Progenitor cell of endocrine pancreas (in vitro differentiated cells): ENCODE data around the gene TFDP1. TPM values are rescaled to one million over a fixed set of nuclear protein-coding genes. Genes with fewer than 3 reads are reported as not detected.
A peak's percentile ranks its signal among the peaks of the same experiment; 100 is the strongest.

Experiments used
- DNase-seq: peaks from one replicate; pipeline ENCODE4 v3.0.0; 2021; ENCODE audit warnings: low spot score; ENCODE audit not compliant: unreplicated experiment
- H3K27ac Mint-ChIP-seq: 2 replicates; pipeline ENCODE4 v1.8.0; 2021; ENCODE audit warnings: mild to moderate bottlenecking, moderate library complexity, mixed read lengths
- H3K27me3 Mint-ChIP-seq: 2 replicates; pipeline ENCODE4 v1.8.0; 2021; ENCODE audit warnings: mixed read lengths
- H3K36me3 Mint-ChIP-seq: 2 replicates; pipeline ENCODE4 v1.8.0; 2022; ENCODE audit warnings: mixed read lengths; ENCODE audit not compliant: insufficient read depth
- H3K4me1 Mint-ChIP-seq: 2 replicates; pipeline ENCODE4 v1.8.0; 2021; ENCODE audit warnings: low read depth, mixed read lengths
- H3K4me3 Mint-ChIP-seq: 2 replicates; pipeline ENCODE4 v1.8.0; 2021; ENCODE audit warnings: low read depth, mild to moderate bottlenecking, moderate library complexity, mixed read lengths
- H3K9me3 Mint-ChIP-seq: 2 replicates; pipeline ENCODE4 v1.8.0; 2021; ENCODE audit warnings: low read depth, mixed read lengths
- total RNA-seq: library from RNA; stranded (reverse); gene quantifications from 2 replicates; pipeline ENCODE4 v1.2.1, GENCODE V29; 2021
- TF ChIP-seq, protein P1 (sequence below): fragments of 200-600 bp; sonication (generic); IDR thresholded peaks from one replicate; pipeline ENCODE4 v1.5.0; 2021; ENCODE audit warnings: antibody characterized with exemption, mild to moderate bottlenecking; ENCODE audit not compliant: unreplicated experiment

TFDP1 gene
- total RNA-seq, 1 donor from 2014 or later: 58.2 TPM

DNA sequence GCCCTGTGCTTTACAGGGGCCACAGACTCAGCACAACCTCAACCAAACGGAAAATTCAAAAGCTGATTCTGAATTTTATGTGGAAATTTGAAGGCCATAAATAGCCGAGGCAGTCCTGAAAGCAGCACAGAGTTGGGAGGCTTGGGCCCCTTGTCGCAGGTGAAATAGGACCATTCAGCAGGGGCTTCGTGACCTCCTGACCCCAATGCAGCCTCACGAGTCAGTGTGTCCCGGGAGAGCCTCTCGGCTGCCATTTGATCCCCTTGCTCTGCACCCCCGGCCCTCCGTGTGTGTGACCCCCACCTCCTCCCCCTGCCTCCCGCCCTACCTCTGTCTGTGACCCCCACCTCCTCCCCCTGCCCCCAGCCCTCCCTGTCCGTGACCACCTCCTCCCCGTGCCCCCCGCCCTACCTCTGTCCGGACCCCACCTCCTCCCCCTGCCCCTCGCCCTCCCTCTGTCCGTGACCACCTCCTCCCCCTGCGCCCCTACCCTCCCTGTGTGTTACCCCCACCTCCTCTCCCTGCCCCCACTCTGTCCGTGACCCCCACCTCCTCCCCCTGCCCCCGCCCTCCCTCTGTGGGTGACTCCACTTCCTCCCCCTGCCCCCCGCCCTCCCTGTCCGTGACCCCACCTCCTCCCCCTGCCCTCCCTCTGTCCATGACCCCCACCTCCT, 41.7 kb upstream of the TFDP1 start:
- peaks cover 35% of the 10 kb centered on the region for H3K4me1 Mint-ChIP-seq
- no peak for DNase-seq
- H3K4me3 Mint-ChIP-seq: no peak overlapping the region
- TF ChIP-seq, protein P1, sequence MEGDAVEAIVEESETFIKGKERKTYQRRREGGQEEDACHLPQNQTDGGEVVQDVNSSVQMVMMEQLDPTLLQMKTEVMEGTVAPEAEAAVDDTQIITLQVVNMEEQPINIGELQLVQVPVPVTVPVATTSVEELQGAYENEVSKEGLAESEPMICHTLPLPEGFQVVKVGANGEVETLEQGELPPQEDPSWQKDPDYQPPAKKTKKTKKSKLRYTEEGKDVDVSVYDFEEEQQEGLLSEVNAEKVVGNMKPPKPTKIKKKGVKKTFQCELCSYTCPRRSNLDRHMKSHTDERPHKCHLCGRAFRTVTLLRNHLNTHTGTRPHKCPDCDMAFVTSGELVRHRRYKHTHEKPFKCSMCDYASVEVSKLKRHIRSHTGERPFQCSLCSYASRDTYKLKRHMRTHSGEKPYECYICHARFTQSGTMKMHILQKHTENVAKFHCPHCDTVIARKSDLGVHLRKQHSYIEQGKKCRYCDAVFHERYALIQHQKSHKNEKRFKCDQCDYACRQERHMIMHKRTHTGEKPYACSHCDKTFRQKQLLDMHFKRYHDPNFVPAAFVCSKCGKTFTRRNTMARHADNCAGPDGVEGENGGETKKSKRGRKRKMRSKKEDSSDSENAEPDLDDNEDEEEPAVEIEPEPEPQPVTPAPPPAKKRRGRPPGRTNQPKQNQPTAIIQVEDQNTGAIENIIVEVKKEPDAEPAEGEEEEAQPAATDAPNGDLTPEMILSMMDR: no peak
- H3K36me3 Mint-ChIP-seq: peaks cover 39% of the 10 kb centered on the region
- H3K9me3 Mint-ChIP-seq: peaks cover 17% of the 10 kb centered on the region
- no peaks in the 10 kb centered on the region for H3K27me3 Mint-ChIP-seq
- H3K27ac Mint-ChIP-seq: no peak overlapping the region

DNA sequence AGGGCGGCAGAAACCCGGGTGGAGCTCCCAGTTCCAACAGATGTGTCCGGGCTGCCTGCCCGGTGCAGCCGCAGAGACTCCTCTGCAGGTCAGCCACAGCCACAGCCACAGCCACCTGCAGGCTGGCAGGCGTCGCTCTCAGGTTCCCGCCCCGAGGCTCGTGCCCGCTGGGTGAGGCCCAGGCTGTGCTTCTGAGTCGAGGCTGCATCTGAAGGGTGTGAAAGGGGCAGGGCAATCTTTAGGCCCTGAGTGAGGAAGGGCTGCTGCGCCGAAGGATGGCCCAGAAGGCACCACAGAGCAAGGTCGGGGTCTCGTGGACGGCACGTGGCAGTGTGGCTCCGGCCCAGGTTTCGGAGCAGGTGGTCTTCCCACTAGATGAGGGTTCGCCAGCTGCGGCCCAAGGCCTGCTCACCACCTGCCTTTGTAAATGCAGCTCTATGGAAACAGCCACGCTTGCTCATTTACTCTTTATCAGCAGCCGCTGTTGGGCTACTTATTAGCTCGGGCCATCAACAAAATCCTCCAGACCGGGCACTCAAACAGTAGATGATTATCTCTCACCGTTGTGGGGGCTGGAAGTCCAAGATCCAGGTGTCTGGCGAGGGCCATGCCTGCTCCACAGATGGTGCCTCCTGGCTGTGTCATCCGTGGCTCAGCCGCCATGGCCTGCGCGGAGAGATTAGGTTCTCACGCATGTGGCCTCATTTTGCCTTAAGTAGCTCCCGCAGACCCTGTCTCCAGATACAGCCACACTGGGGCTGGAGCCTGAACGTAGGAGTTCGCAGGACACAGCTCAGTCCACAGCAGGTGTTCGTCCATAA, 40.3 kb upstream of the TFDP1 start:
- Mint-ChIP-seq H3K27me3 (no peaks in the 10 kb centered on the region), H3K4me3 (peak overlapping the region; percentile 37), H3K36me3 (peaks cover 32% of the 10 kb centered on the region), H3K27ac (peak overlapping the region; percentile 93), H3K9me3 (peaks cover 17% of the 10 kb centered on the region), H3K4me1 (peaks cover 35% of the 10 kb centered on the region)
- TF ChIP-seq, protein P1: no peak
- DNase-seq: no peak

DNA sequence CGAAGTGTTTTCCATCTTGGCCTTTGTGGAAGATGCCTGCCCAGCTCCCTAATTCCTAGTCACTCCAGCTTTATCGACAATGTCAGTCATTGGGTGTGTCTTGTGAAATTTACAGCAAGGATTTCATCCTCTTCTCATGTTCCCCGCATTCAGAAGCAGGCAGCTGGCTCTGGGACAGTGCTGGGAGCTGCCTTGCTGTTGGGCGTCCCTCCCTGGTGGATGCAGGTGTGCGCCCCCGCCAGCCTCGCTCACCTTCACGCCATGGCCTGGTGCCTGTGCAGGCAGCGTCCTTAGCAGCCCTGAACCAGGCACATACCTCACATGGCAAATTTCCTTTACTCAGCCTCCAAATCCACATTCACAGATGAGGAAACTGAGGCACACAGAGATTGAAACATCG, 39.7 kb upstream of the TFDP1 start:
- TF ChIP-seq, protein P1: no peak
- Mint-ChIP-seq H3K9me3 (peaks cover 15% of the 10 kb centered on the region), H3K36me3 (peaks cover 28% of the 10 kb centered on the region), H3K4me1 (peaks cover 35% of the 10 kb centered on the region), H3K4me3 (peak overlapping the region; percentile 37), H3K27me3 (no peaks in the 10 kb centered on the region), H3K27ac (peak overlapping the region; percentile 93)
- DNase-seq: no peak

DNA sequence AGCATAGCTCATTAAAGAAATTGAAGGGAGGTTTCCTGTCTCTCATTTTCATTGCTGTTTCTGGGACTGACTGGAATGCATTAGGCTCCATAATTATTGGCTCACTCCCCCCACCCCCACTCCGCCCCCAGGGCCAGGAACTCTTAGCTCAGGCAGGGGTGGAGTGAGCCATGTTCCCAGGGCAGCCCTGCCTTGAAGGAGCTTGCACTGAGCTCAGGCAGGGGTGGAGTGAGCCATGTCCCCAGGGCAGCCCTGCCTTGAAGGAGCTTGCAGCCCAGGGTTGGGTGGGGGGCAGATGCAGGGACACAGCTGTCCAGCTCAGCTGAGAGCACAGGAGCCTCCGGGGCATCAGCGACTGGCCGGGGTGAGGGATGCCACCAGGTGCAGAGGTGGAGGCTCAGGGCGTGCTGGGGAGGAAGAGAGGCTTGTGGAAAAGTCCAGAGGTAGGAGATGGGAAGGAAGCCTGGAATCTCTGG, 39.1 kb upstream of the TFDP1 start:
- TF ChIP-seq, protein P1: no peak
- H3K4me3 Mint-ChIP-seq: no peak overlapping the region
- DNase-seq: no peak
- H3K4me1 Mint-ChIP-seq: peaks cover 37% of the 10 kb centered on the region
- no peaks in the 10 kb centered on the region for H3K27me3 Mint-ChIP-seq
- H3K36me3 Mint-ChIP-seq: peaks cover 22% of the 10 kb centered on the region
- peaks cover 9% of the 10 kb centered on the region for H3K9me3 Mint-ChIP-seq
- H3K27ac Mint-ChIP-seq: peak overlapping the region; percentile 93

DNA sequence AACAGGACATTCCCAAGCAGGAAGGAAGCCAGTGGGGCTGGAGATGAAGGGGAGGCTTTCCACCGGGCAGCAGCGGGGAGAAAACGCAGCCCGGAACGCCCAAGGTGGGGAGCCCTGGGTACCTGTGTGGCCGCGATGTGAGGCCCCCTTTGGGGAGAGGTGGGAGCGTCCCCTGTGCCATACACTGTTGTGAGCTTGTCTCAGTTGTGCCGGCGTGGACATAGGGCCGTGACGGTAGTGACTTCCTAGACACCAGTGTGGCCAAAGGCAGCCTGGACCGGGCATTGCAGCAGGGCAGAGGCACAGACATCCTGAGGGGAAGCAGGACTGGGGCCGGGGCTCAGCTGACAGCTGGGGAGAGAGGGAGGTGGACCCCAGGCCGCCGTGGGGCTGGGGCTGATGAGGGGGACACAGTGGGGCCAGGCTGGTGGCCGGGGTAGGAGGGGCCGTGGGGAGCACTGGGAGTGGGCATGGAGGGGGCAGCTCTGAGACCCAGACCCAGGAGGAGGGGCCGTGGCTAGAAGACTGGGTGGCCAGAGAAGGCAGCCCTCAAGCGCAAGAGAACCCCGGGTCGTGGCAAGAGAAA, 38.5 kb upstream of the TFDP1 start:
- DNase-seq: no peak
- H3K4me3 Mint-ChIP-seq: no peak overlapping the region
- H3K27ac Mint-ChIP-seq: peak overlapping the region; percentile 93

More for the DNA sequence above, 38.5 kb upstream of the TFDP1 start:
- H3K9me3 Mint-ChIP-seq: peaks cover 4% of the 10 kb centered on the region
- peaks cover 39% of the 10 kb centered on the region for H3K4me1 Mint-ChIP-seq
- TF ChIP-seq, protein P1: no peak
- peaks cover 17% of the 10 kb centered on the region for H3K36me3 Mint-ChIP-seq
- H3K27me3 Mint-ChIP-seq: no peaks in the 10 kb centered on the region
